Measurements from ENCODE around the gene TCEANC.
"Not testable (repeated sequence)": the region's sequence is repeated elsewhere in the genome, so short reads cannot be mapped to it uniquely, and the experiment has no call there.

TCEANC gene

GRCh38 chrX:13647709-13648212, 5.2 kb upstream of the TCEANC start:
- Histone ChIP-seq H3K9ac (no peak overlapping the region), H3K4me3 (ENCODE audit: low read depth, low read length) (no peak overlapping the region), H3K9me3 (ENCODE audit: control insufficient read depth, low read length) (no peaks in the 10 kb centered on the region), H3K27ac (no peak overlapping the region), H3K27me3 (ENCODE audit: control insufficient read depth, insufficient read depth, low read length) (no peaks in the 10 kb centered on the region), H3K79me2 (no peaks in the 10 kb centered on the region), H3K36me3 (ENCODE audit: control insufficient read depth, insufficient read depth, low read length) (no peaks in the 10 kb centered on the region), H2AFZ (no peak overlapping the region), H3K4me2 (ENCODE audit: low read length) (no peak overlapping the region), H3K4me1 (no peaks in the 10 kb centered on the region)
- TF ChIP-seq CTCF (IDR thresholded peaks at IDR 0.05) = no peak

GRCh38 chrX:13648336-13648735, 4.6 kb upstream of the TCEANC start:
- H3K79me2 ChIP-seq; H3K4me3 ChIP-seq (ENCODE audit: low read depth, low read length); H3K36me3 ChIP-seq (ENCODE audit: control insufficient read depth, insufficient read depth, low read length); H2AFZ ChIP-seq; H3K9ac ChIP-seq; H3K4me1 ChIP-seq; H3K27ac ChIP-seq; H3K9me3 ChIP-seq (ENCODE audit: control insufficient read depth, low read length); H3K27me3 ChIP-seq (ENCODE audit: control insufficient read depth, insufficient read depth, low read length); H3K4me2 ChIP-seq (ENCODE audit: low read length): not testable (repeated sequence)

- no peak overlapping the region for H3K27ac ChIP-seq
- H3K4me3 ChIP-seq (ENCODE audit: low read depth, low read length) = no peak overlapping the region
- no peak overlapping the region for H2AFZ ChIP-seq
- H3K27me3 ChIP-seq (ENCODE audit: control insufficient read depth, insufficient read depth, low read length) = no peaks in the 10 kb centered on the region
- H3K9ac ChIP-seq = no peak overlapping the region
- H3K9me3 ChIP-seq (ENCODE audit: control insufficient read depth, low read length) = no peaks in the 10 kb centered on the region
- no peaks in the 10 kb centered on the region for H3K79me2 ChIP-seq
- H3K36me3 ChIP-seq (ENCODE audit: control insufficient read depth, insufficient read depth, low read length) = no peaks in the 10 kb centered on the region
- H3K4me1 ChIP-seq = peaks cover 4% of the 10 kb centered on the region
- H3K4me2 ChIP-seq (ENCODE audit: low read length) = no peak overlapping the region
- TF ChIP-seq CTCF (IDR thresholded peaks at IDR 0.05) = no peak
Measured at GRCh38 chrX:13649838-13650237, 3.1 kb upstream of the TCEANC start.

GRCh38 chrX:13650318-13650717, 2.6 kb upstream of the TCEANC start:
- no peak overlapping the region for H3K9ac ChIP-seq
- H3K4me1 ChIP-seq = peaks cover 4% of the 10 kb centered on the region
- H3K36me3 ChIP-seq (ENCODE audit: control insufficient read depth, insufficient read depth, low read length) = no peaks in the 10 kb centered on the region
- H3K79me2 ChIP-seq = no peaks in the 10 kb centered on the region
- no peak overlapping the region for H3K4me2 ChIP-seq (ENCODE audit: low read length)
- H3K27me3 ChIP-seq (ENCODE audit: control insufficient read depth, insufficient read depth, low read length) = no peaks in the 10 kb centered on the region
- no peak overlapping the region for H2AFZ ChIP-seq
- H3K27ac ChIP-seq = no peak overlapping the region
- H3K9me3 ChIP-seq (ENCODE audit: control insufficient read depth, low read length) = no peaks in the 10 kb centered on the region
- no peak for TF ChIP-seq CTCF (IDR thresholded peaks at IDR 0.05)
- H3K4me3 ChIP-seq (ENCODE audit: low read depth, low read length) = no peak overlapping the region

GRCh38 chrX:13651150-13651549, 1.8 kb upstream of the TCEANC start:
- peaks cover 4% of the 10 kb centered on the region for H3K4me1 ChIP-seq
- no peak overlapping the region for H3K4me2 ChIP-seq (ENCODE audit: low read length)
- no peaks in the 10 kb centered on the region for H3K27me3 ChIP-seq (ENCODE audit: control insufficient read depth, insufficient read depth, low read length)
- no peak overlapping the region for H2AFZ ChIP-seq
- no peak overlapping the region for H3K4me3 ChIP-seq (ENCODE audit: low read depth, low read length)
- no peak overlapping the region for H3K9ac ChIP-seq
- no peak overlapping the region for H3K27ac ChIP-seq
- H3K9me3 ChIP-seq (ENCODE audit: control insufficient read depth, low read length) = no peaks in the 10 kb centered on the region
- TF ChIP-seq CTCF (IDR thresholded peaks at IDR 0.05) = no peak
- H3K79me2 ChIP-seq = no peaks in the 10 kb centered on the region
- no peaks in the 10 kb centered on the region for H3K36me3 ChIP-seq (ENCODE audit: control insufficient read depth, insufficient read depth, low read length)
